HTR-8/SVneo (cell line): Measurements from ENCODE around the gene PCDH8.

Source experiments
- DNase-seq: peaks from one replicate; pipeline ENCODE4 v3.0.0; 2011; ENCODE audit warnings: low spot score, mixed read lengths; ENCODE audit not compliant: insufficient read length
- FAIRE-seq: peaks from 2 replicates; lab custom pipeline; 2011; peaks lifted over from hg19 to GRCh38; lab: Jason Lieb, UNC

PCDH8 gene

DNA sequence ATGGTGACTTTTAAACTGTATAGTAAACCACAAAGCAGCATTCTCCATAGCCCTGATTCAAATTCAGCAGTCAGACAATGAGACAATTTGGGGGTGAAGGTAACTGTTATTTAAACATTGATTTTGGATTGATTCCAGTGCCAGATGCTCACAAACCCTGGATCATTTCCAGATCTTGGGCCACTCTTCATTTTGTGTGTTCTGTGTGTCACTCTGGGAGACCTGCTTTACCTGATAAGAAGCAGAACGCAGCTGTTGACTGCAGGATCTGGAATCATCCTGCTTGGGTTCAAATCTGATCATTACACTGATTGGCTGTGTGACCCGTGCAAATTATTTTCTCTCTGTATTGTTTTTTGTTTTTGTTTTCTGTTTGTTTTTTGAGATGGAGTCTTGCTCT lies 4.0 kb upstream of the PCDH8 start:
- DNase-seq (no peak), FAIRE-seq (no peak)

DNA sequence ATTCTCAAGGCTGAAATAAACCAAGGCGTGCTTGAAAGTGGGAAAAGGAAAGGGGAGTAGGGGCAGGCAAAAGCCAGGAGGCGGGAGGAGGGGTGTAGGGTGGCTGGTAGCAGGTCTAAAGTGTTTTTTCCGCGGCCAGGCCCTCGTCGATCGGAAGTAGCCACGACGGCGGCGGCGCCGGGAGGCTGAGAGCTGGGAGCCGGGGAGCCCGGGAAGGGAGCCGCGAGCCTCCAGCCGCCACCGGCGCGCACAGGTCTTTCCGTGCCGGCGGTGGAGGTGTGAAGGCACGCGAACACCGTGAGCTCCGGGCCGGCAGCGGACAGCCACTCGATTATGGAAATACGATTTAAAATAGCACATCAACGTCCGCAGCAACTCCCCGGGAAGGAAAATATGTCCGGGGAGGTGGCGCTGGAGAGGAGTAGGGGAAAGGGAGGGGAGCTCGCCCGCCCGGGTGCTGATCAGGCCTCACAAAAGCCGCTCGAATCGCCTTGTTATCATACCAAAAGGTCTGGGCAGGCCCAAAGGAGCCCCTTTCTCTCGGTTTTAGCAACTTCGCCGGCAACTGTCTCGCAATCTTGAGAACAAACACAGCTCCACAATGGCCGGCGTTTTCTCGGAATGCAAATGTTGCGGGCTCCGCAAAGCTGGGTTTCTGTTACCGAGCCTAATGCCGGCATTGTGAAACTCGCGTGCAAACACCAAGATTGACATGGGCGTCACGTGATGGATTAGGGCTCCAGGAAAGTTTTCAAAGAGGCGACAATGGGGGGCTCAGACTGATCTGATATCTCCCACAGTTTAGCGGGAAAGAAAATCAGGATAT lies 2.9 kb upstream of the PCDH8 start:
- FAIRE-seq (no peak), DNase-seq (no peak)

DNA sequence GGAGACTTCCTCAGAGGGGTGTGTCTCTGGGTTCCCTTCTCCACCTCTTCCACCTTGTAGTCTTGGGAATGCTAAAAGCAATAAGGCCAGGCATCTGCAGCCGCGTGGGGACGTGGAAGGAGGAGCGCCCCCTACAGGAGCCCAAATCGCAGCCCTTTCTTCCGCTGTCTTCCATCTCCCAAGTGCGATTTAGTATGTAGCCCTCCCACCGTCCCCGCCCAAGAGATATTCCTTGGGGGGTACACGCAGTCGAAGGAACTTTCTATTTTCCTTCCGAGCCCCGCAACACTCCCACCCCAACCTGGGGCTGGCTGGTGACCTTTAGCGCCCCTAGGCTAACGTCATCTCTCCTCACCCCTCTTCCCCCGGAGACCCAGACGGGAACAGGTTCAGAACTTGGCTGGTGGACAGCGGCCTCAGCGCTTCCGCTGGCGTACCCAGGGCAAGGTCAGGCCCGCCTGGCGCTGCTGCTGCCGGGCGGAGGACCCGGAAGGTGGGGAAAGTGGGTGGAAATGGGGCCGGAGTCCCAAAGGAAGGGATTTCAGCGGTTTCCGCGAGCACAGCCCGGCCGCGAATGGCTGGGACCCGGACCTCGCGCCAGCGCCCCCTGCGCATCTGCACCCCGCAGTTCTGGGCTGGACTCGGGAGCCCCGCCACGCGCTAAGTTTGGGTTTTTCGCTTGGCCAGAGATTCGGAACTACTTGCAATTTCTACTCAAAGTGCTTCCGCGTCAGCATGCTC lies 2.1 kb upstream of the PCDH8 start:
- DNase-seq (peak; percentile 37), FAIRE-seq (no peak)

DNA sequence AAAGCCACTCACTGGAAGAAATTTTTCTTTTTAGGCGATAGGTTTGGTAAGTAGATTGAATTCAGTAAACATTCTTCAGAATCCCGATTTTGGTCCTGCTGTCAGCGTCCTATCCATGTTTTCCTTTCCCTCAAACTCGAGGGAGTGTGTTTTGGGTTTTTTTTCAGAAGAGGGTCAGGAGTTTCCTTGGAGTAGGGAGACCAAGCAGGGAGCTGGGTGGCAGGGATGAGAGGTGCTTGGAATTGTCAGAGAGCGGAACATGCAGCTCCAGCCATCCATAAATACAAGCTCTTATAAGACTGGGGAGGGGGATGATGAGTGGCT lies 1.6 kb upstream of the PCDH8 start:
- FAIRE-seq (no peak), DNase-seq (no peak)

DNA sequence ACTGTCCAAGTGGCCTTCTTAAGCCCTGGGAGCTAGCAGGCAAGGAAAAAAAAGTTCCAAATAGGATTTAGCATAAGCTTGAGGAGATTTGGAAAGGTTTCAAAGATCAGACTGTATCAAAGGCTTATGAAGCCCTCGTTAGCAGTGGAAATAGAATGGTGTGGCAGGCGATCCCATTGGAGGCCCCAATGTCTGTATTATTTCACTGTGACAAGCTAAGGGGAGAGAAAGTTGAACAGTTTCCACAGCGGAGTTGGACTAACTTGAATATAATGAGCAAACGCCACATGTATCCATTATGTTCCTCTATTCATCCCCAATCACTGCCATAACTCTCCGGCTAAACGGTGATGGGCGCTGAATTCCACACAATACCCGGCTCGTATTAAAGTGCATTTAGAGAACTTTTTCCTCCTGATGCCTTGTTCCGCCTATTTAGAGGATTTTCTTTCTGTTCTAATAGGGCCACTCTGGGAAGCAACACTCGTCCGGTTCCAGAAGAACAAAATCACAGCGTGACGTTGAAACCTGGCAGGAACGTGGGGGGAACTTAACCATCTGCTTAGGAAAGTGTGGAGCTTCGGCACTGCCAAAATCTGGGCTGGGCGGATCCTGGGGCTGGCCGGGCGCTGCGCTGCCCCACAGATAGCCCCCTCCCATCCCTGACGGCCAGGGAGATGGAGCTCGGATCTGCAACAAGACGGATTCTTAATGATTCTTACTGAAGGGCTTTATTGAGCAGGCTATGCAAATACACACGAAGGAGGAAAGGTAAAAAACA lies 1.0 kb upstream of the PCDH8 start:
- DNase-seq (no peak), FAIRE-seq (no peak)

DNA sequence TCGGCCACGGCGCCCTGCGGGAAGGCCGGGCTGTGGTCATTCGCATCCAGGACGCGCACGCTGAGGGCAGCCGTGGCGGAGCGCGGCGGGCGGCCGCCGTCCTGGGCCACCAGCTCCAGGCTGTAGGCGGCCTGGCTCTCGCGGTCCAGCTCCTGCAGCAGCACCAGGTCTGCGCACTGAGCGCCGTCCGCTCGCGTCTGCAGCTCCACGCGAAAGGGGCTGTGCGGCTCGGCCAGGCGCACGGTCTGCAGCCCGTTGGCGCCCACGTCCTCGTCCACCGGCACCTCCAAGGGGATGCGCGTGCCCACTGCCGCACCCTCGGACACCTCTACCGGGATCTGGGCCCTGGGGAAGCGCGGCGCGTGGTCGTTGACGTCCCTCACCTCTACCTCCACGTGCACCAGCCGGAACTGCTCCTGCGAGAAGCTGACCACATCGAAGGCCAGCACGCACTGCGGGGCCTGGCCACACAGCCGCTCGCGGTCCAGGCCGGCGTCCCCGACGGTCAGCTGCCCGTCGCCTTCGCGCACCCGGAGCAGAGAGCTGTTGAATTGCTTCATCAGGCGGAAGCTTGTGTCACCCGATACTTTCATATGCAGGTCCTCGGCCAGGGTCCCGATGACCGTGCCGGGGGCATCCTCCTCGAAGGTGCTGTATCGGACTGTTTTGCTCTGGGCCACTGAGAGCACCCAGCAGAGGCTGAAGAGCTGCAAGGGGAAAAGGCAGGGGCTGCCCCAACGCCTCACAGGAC lies 583 bp downstream of the PCDH8 start:
- no peak for FAIRE-seq
- no peak for DNase-seq

DNA sequence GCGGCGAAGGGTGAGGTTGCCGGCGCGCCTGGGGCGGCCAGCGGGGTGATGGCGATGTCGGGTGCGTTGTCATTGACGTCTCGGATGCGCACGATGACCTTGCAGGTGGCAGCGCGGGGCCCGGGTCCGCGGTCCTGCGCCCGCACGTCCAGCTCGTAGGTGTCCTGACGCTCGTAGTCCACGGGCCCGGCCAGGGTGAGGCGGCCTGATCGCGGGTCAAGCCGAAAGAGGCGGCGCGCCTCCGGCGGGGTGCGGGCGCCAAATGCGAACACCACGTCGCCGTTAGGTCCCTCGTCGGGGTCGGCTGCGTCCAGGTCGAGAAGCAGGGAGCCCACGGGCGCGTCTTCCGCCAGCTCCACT lies 1.1 kb downstream of the PCDH8 start:
- DNase-seq (no peak), FAIRE-seq (no peak)

DNA sequence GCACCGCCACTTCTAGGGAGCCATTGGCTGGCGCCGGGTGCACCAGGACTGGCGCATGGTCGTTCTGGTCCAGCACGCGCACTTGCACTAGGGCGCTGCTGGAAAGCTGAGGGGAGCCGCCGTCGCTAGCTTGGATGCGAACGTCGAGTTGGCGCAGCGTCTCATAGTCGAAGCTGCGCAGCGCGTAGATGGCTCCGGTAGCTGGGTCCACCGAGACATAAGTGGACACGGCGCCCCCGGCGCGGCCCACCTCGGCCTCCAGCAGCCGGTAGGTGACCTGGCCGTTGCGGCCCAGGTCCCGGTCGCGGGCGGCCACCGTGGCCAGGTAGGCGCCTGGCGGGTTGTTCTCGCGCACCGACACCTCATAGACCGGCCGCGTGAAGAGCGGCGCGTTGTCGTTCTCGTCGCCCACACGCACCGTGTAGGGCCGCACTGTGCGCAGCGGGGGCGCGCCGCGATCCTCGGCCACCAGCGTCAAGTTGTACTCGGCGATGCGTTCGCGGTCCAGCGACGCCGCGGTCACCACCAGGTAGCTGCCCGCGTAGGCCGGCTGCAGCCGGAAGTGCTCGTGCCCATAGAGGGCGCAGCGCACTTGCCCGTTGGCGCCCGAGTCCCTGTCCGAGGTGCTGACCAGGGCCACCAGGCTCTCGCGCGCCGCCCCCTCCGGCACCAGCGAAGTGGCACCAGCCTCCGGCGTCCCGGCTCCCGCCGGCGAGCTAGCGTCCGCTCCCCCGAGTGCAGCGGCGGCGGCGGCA lies 1.7 kb downstream of the PCDH8 start:
- no peak for FAIRE-seq
- DNase-seq: no peak

DNA sequence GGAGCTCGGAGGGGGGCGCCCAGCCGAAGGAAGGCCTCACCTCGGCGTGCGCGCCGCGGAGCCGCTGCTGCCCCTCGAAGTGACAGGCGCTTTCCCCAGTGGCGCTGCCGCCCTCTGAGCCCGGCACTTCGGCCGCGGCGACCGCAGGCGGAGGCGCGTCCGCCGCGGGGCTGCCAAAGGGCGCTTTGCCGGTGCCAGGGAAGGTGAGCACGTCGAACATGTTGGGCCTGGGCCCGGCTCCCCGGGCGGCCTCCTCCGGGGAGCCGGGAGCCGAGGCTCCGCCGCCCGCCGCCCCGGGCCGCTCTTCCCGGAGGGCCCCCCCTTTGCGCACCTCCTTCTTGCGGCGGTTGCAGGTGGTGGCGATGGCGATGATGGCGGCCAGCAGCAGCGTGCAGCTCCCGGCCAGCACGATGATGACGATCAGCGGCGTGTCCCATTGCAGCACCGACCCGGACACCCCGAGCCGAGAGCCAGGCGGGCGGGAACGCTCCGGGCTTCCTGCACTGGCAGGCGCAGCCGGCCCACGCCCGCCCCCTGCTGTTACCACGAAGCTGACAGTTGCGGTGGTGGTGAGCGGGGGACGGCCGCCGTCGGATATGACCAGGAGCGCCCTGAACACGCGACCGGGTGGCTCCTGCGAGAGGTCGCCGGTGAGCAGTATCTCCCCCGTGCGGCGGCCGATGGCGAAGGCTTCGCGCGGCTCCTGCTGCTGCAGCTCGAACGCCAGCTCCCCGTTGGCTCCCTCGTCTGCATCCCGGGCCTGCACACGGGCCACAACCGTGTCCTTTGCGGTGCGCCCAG lies 2.5 kb downstream of the PCDH8 start:
- no peak for FAIRE-seq

DNA sequence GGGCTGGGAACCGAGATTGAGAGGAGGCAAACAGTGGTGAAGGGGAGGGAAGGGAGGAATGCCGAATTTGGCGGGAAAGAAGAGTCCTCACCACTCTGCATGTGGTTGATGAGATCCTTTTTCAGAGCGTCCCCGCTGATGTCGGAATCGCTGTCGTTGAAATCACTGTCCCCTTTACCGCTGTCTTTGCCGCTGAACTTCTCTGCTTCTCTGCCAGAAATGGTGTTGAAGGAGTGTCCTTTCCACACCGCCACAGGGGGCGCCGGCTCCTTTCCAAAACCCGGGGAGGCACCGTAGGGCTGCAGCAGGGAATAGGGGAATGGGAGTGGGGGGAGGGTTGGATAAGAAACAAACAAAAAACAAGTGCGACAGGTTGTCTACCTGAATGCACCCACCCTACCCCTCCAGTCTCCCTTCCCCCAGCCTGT lies 3.1 kb downstream of the PCDH8 start:
- no peak for FAIRE-seq
- no peak for DNase-seq

More for the DNA sequence above, 2.5 kb downstream of the PCDH8 start:
- no peak for DNase-seq

DNA sequence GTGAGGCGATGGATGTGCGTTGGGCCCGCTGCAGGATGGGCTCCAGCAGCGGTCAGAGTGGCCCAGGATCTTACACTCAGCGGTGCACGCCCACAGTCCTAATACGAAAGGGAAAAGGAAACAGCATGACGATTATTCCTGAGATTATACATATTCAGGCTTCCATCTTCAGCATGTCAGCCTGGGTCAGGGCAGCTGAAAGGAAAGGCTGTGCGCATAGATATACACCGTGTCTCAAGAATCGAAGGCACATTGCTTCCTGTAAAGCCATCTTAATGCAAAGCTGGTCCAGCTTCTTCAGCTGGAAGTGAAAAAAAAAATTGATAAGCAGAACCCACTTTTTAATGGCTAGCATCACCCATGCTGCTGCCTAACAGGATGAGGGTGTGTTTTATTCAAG lies 3.6 kb downstream of the PCDH8 start:
- DNase-seq (no peak), FAIRE-seq (no peak)

DNA sequence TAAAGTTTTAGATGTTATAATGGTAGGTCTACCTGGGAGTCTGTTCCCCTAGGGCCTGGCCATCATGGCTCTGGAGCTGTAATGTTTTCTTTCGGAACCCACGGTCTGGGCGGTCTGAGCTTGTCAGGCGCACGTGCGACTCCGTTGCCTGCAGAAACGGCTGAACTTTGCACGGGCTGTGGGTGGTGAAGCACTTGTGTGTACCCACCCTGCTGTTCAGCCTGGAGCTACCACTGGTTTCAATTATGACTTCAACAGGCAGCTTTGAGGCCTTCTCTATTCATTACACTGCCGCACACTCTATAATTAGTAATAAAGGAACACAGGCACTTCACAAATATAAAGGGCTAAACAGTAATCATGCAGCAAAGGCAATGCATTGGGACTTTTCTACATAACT lies 6.0 kb downstream of the PCDH8 start:
- FAIRE-seq: no peak

DNA sequence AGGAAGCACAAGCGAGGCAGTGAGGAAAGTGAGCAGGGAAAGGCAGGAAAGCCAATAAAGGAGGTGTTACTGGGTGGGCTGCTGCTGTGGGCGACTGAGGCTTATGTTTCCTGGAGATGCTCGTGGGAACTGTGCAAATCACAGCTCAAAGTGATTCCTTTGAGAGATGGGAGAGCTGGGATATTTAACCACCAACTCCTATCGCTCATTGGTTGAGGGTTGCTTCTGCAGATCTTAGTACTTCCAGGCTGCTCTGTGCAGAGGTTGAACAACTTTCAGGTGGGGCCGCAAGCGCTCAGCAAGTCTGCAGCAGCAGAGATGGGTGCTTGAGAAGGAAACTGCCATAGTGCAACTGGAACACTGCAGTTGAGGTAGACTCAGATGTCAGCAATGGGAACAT lies 8.4 kb downstream of the PCDH8 start:
- no peak for FAIRE-seq
- no peak for DNase-seq

More for the DNA sequence above, 6.0 kb downstream of the PCDH8 start:
- no peak for DNase-seq

DNA sequence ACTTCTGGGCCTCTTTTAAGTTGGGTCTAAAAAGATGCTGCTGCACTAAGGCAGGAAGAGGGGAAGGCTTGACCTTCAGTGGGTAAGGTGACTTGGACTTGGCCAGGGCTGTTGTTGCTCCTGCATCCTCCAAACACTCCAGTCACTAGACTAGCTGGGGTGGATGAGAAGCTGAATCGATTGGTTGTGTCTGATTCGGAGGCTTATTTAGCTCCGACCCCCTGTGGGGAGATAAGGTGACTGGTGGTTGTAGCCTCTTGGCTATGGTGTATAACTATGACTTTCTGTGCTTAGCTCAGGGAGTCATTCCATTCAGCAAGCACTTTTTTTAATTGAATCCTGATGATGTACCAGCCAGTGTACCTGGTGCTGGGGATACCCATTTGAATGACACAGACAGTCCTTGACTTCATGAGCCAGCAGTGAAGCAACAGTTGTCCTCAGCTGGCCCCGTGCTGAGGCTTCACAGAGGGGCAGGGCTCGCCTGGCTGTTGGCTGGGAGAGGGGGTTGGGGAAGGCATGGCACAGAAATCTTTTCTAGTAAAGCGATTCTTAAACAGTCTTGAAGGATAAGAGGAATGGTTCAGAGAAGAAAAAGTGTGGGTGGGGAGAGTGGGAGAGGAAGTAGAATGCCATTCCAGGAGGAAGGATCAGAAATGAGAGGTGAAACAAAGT lies 9.9 kb downstream of the PCDH8 start:
- FAIRE-seq (no peak), DNase-seq (no peak)

DNA sequence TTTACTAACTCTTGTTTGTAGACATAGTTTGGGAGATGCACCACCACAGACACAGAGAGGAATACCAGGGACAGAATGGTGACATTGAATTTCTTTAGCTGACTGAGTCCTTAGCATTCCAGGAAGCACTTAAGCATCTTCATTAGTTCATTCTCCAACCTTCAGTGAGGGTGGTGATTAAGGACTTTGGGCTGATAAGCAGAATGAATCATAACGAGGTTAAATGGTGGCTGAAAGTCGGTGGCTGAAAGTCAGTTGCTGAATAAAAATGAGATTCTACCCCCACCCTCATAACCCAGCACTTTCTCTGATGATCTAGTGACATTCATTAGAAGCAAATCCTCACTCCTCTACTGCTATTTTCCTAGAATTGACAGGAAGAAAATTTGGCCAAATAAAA lies 10.6 kb downstream of the PCDH8 start:
- DNase-seq (no peak), FAIRE-seq (no peak)

DNA sequence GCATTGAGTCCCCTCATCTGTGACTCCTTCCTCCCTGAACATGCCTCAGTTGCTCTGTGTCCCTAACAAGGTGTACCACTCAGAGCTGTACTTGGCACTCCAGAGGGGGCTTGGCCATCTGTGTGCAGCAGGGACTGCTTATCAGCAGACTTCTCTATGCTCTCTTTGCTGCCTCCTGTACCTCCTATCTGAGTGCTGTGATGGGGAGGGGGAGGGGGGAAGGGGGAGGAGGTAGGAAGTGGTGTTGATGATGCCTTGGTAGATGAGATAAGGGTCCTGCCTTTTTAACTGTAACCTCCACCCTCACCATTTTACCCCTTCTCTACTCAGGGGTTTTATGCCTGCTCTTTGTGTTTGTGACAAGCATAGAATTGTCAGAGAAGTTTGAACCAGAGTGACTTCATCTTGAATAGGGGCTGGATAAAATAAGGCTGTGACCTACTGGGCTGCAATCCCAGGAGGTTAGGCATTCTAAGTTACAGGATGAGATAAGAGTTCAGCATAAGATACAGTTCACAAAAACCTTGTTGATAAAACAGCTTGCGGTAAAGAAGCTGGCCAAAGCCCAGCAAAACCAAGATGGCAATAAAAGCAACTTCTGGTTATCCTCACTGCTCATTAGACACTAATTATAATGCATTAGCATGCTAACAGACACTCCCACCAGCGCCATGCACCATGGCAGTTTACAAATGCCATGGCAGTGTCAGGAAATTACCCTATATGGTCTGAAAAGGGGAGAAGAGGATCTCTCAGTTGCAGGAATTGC lies 13.2 kb downstream of the PCDH8 start:
- FAIRE-seq (no peak), DNase-seq (no peak)

DNA sequence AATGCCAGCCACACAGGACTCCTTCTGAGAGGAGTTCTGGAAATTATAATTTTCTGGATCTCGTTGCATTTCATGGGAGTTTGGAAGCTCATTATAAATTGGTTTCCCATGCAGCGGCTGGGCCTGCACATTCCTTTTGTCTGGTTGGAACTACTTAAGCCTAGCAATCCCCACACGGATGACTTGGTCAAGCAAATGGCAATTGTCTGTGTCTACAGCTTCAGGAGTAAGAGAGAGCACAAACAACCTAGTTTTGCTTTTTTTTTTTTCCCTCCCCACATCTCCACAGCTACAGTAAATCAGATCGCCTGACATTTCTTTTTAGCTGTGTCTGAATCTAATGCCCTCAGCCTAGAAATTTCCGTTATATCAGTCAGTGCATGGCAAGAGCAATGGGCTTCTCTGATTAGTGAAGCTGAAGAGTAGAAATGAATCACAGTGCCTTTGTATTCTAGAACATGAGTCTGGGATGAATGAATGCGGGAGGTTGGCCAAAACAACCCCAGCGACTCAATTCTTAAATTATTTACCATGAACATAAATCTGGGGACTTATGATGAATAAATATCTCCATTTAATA lies 15.1 kb downstream of the PCDH8 start:
- no peak for FAIRE-seq
- no peak for DNase-seq
